Ovary (tissue), 3 donors: ENCODE measurements around the gene TSPAN14.

Source experiments
- CTCF ChIP-seq, 3 donors: fragments of 450-650 bp in 2 of 3; fragments of 200-600 bp in 1 of 3; IDR thresholded peaks; one replicate each; pipeline versions ENCODE4 v1.5.1 to v1.8.0; 2016 to 2022; ENCODE audit warnings: antibody characterized with exemption in 3 of 3, mild to moderate bottlenecking in 1 of 3
- EP300 ChIP-seq: sonication (generic); formaldehyde crosslinking; IDR thresholded peaks from one replicate; pipeline ENCODE4 v1.6.1; 2017; ENCODE audit warnings: antibody characterized with exemption
- POLR2A ChIP-seq: fragments of 450-650 bp; IDR thresholded peaks from one replicate; pipeline ENCODE4 v1.6.1; 2017; ENCODE audit warnings: antibody characterized with exemption, mild to moderate bottlenecking, moderate library complexity
- donor health status: DM: no; HTN: no; CAD: no.

GRCh38 chr10:80518807-80519360 is 64.8 kb downstream of the TSPAN14 start:
- TF ChIP-seq CTCF (IDR thresholded peaks at IDR 0.05) (no peak), POLR2A (no peak), EP300 (no peak)
